ENCODE data around the gene FOXO6. TPM values are rescaled to one million over a fixed set of nuclear protein-coding genes. Genes with fewer than 3 reads are reported as not detected.
A peak's percentile ranks its signal among the peaks of the same experiment; 100 is the strongest.

The FOXO6 gene
- total RNA-seq, 4 donors from 2014 or later = 3.9 to 20.1 (median 7.6) TPM; not detected in 1

- peak in 1 of 2 donors; percentile 31 for DNase-seq
- no peaks in the 10 kb centered on the region for H3K27me3 ChIP-seq
- H3K27ac ChIP-seq = no peak overlapping the region
- no peaks in the 10 kb centered on the region for H3K4me1 ChIP-seq
- H3K9me3 ChIP-seq = no peaks in the 10 kb centered on the region
- no peaks in the 10 kb centered on the region for H3K36me3 ChIP-seq
- no peak for TF ChIP-seq CTCF (IDR thresholded peaks at IDR 0.05)
- TF ChIP-seq POLR2A (IDR thresholded peaks at IDR 0.05) = no peak
- intact Hi-C loops (cut with DNase I; ENCODE audit: low total_unique reads) = no loop called here
- H3K4me3 ChIP-seq = no peak overlapping the region
Observed at GRCh38 chr1:41319807-41320711, 41.2 kb upstream of the FOXO6 start.

- Histone ChIP-seq H3K9me3 (no peaks in the 10 kb centered on the region), H3K36me3 (no peaks in the 10 kb centered on the region), H3K27me3 (no peaks in the 10 kb centered on the region), H3K27ac (no peak overlapping the region), H3K4me3 (no peak overlapping the region), H3K4me1 (no peaks in the 10 kb centered on the region)
- TF ChIP-seq POLR2A (IDR thresholded peaks at IDR 0.05) (no peak), CTCF (IDR thresholded peaks at IDR 0.05) (no peak)
- intact Hi-C loops (cut with DNase I; ENCODE audit: low total_unique reads) = no loop called here
- DNase-seq = no peak
Observed at GRCh38 chr1:41320895-41321676, 40.1 kb upstream of the FOXO6 start.

- H3K27me3 ChIP-seq = no peaks in the 10 kb centered on the region
- intact Hi-C loops (cut with DNase I; ENCODE audit: low total_unique reads) = no loop called here
- H3K4me1 ChIP-seq = no peaks in the 10 kb centered on the region
- no peaks in the 10 kb centered on the region for H3K9me3 ChIP-seq
- no peaks in the 10 kb centered on the region for H3K36me3 ChIP-seq
- no peak for DNase-seq
- H3K27ac ChIP-seq = no peak overlapping the region
- no peak overlapping the region for H3K4me3 ChIP-seq
- TF ChIP-seq CTCF (IDR thresholded peaks at IDR 0.05) (no peak), POLR2A (IDR thresholded peaks at IDR 0.05) (no peak)
Observed at GRCh38 chr1:41322101-41322661, 39.1 kb upstream of the FOXO6 start.

- H3K36me3 ChIP-seq = no peaks in the 10 kb centered on the region
- no peak overlapping the region for H3K4me3 ChIP-seq
- no peaks in the 10 kb centered on the region for H3K27me3 ChIP-seq
- no peak for DNase-seq
- TF ChIP-seq CTCF (IDR thresholded peaks at IDR 0.05) (peak in 2 of 4 experiments; percentile 18 to 30), POLR2A (IDR thresholded peaks at IDR 0.05) (no peak)
- H3K27ac ChIP-seq = no peak overlapping the region
- no peaks in the 10 kb centered on the region for H3K9me3 ChIP-seq
- intact Hi-C loops (cut with DNase I; ENCODE audit: low total_unique reads) = no loop called here
- H3K4me1 ChIP-seq = no peaks in the 10 kb centered on the region
Observed at GRCh38 chr1:41322835-41323234, 38.4 kb upstream of the FOXO6 start.
